GM12891 (cell line): Measurements from ENCODE around the gene NMU.

Experiments used
- POLR2A ChIP-seq: IDR thresholded peaks from 2 replicates; pipeline ENCODE4 v1.6.1; 2011; ENCODE audit warnings: low read depth, low read length, control low read depth
- POLR2AphosphoS5 ChIP-seq: IDR thresholded peaks from 2 replicates; pipeline ENCODE4 v1.6.1; 2011; ENCODE audit warnings: low read depth, low read length, control low read depth

GRCh38 chr4:55635282-55635681 is 816 bp downstream of the NMU start:
- TF ChIP-seq POLR2AphosphoS5 = no peak
- TF ChIP-seq POLR2A = no peak
